SU-DHL-6 (cell line): Measurements from ENCODE around the gene FAM184A.

ENCODE experiments used
- H2AFZ ChIP-seq: fragments of 200-600 bp; sonication (generic); 2 replicates; pipeline ENCODE4 v1.6.1; 2014; ENCODE audit warnings: low read depth, mild to moderate bottlenecking, moderate library complexity, mixed read lengths, antibody characterized with exemption, low read length; ENCODE audit not compliant: severe bottlenecking
- H3F3A ChIP-seq: fragments of 200-600 bp; shearing (Covaris generic); 2 replicates; pipeline ENCODE4 v1.6.0; 2016; ENCODE audit warnings: antibody characterized with exemption, mild to moderate bottlenecking; ENCODE audit not compliant: insufficient read depth
- H3K27ac ChIP-seq: fragments of 200-600 bp; sonication (generic); 2 replicates; pipeline ENCODE4 v1.5.1; 2016; ENCODE audit warnings: low read depth, mild to moderate bottlenecking, low read length, moderate library complexity, mixed read lengths
- H3K27me3 ChIP-seq: fragments of 200-600 bp; sonication (generic), shearing (Covaris generic); 2 replicates; pipeline ENCODE4 v1.6.0; 2014; ENCODE audit warnings: mild to moderate bottlenecking, low read length
- H3K36me3 ChIP-seq: fragments of 200-600 bp; sonication (generic); 2 replicates; pipeline ENCODE4 v1.6.1; 2014; ENCODE audit warnings: mild to moderate bottlenecking, low read length, mixed read lengths
- H3K4me2 ChIP-seq: fragments of 300-600, 200-600 bp; shearing (Covaris generic), sonication (generic); 2 replicates; pipeline ENCODE4 v1.6.0; 2014; ENCODE audit warnings: low read length, low read depth, mild to moderate bottlenecking; ENCODE audit not compliant: poor library complexity, severe bottlenecking
- H3K4me3 ChIP-seq: fragments of 200-600 bp; sonication (generic); 2 replicates; pipeline ENCODE4 v1.5.1; 2014; ENCODE audit warnings: antibody characterized with exemption, low read length, mild to moderate bottlenecking, mixed read lengths; ENCODE audit not compliant: insufficient read depth, poor library complexity, severe bottlenecking
- H3K79me2 ChIP-seq: fragments of 200-600 bp; sonication (generic); 2 replicates; pipeline ENCODE4 v1.6.1; 2014; ENCODE audit warnings: mild to moderate bottlenecking, low read length, moderate library complexity; ENCODE audit not compliant: insufficient read depth
- H3K9ac ChIP-seq: fragments of 200-600 bp; sonication (generic); 2 replicates; pipeline ENCODE4 v1.7.0; 2014; ENCODE audit warnings: mild to moderate bottlenecking, low read length
- H3K9me2 ChIP-seq: fragments of 200-600 bp; sonication (generic); replicated peaks from 2 replicates; pipeline ENCODE4 v1.6.1; 2014; ENCODE audit warnings: low read length; ENCODE audit not compliant: insufficient read depth
- H3K9me3 ChIP-seq: fragments of 200-600 bp; sonication (generic); 2 replicates; pipeline ENCODE4 v1.6.1; 2014; ENCODE audit warnings: low read length, mixed read lengths; ENCODE audit not compliant: insufficient read depth
- H4K20me1 ChIP-seq: fragments of 200-600 bp; sonication (generic); 2 replicates; pipeline ENCODE4 v1.6.1; 2014; ENCODE audit warnings: low read depth, mild to moderate bottlenecking, antibody characterized with exemption, low read length, moderate library complexity, mixed read lengths
- CTCF ChIP-seq: fragments of 200-600 bp; sonication (generic); IDR thresholded peaks from one replicate; pipeline ENCODE4 v1.5.1; 2017; ENCODE audit warnings: antibody characterized with exemption, mild to moderate bottlenecking, low read length, moderate library complexity; ENCODE audit not compliant: insufficient read depth, poor library complexity, severe bottlenecking
- EZH2phosphoT487 ChIP-seq: fragments of 200-600 bp; sonication (generic), shearing (Covaris generic); conservative IDR thresholded peaks from 2 replicates; pipeline ENCODE4 v1.6.1; 2018; ENCODE audit warnings: mild to moderate bottlenecking, antibody characterized with exemption, low read length, moderate library complexity, mixed read lengths

Gene FAM184A

DNA sequence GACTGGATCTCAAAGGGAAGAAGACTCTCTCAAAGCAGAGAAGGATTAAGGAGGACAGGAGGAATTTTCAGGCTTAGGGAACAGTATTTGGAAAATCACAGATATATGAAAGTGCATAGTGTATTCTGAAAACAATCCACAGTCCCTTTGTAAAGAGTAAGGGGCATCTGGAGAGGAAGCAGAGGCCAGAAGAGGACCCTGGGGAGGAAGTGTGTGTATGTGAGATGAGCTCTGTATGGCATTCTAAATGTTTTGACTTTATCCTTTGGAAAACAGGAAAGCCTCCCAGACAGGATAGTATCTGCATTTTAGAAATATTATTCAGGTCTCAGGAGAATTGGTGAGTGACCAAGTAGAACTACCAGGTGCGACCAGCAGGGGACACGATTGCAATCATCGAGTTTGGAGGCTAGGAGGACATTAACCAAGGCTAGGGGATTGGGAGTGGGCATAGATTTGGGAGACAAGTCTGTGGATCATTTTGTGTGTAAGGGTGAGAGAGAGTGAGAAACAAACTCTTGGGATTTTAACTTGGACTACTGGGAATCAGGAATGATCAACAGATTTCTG is 38.3 kb upstream of the FAM184A start:
- H3K9ac ChIP-seq, result no peak overlapping the region
- TF ChIP-seq CTCF (no peak), EZH2phosphoT487 (no peak)
- no peaks in the 10 kb centered on the region for H3K9me2 ChIP-seq
- H3K27me3 ChIP-seq, result no peaks in the 10 kb centered on the region
- H3K4me3 ChIP-seq, result no peak overlapping the region
- H3K36me3 ChIP-seq, result no peaks in the 10 kb centered on the region
- H3K9me3 ChIP-seq, result no peaks in the 10 kb centered on the region
- H3K79me2 ChIP-seq, result no peaks in the 10 kb centered on the region
- no peak overlapping the region for H3K27ac ChIP-seq
- no peaks in the 10 kb centered on the region for H3F3A ChIP-seq
- no peak overlapping the region for H2AFZ ChIP-seq
- no peak overlapping the region for H3K4me2 ChIP-seq
- no peaks in the 10 kb centered on the region for H4K20me1 ChIP-seq

DNA sequence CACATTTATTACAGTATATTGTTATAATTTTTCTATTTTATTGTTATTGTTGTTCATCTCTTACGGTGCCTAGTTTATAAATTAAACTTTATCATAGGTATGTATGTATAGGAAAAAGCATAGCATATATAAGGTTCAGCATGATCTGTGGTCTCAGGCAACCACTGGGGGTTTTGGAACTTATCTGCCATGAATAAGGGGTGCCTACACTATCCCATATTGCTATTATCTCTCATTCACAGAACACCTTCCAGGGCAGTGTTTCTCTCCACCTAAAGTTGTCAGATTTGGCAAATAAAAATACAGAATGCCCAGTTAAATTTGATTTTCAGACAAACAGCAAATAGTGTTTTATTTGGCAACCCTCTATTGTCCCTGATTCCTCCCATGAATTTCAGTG is 35.5 kb upstream of the FAM184A start:
- Histone ChIP-seq H3K27me3 (no peaks in the 10 kb centered on the region), H3K9me2 (no peaks in the 10 kb centered on the region), H3K4me3 (no peak overlapping the region), H3K36me3 (no peaks in the 10 kb centered on the region), H3K9ac (no peak overlapping the region), H3K4me2 (no peak overlapping the region), H3F3A (no peaks in the 10 kb centered on the region), H2AFZ (no peak overlapping the region), H4K20me1 (no peaks in the 10 kb centered on the region), H3K9me3 (no peaks in the 10 kb centered on the region), H3K79me2 (no peaks in the 10 kb centered on the region), H3K27ac (no peak overlapping the region)
- TF ChIP-seq EZH2phosphoT487, result no peak
- no peak for TF ChIP-seq CTCF

DNA sequence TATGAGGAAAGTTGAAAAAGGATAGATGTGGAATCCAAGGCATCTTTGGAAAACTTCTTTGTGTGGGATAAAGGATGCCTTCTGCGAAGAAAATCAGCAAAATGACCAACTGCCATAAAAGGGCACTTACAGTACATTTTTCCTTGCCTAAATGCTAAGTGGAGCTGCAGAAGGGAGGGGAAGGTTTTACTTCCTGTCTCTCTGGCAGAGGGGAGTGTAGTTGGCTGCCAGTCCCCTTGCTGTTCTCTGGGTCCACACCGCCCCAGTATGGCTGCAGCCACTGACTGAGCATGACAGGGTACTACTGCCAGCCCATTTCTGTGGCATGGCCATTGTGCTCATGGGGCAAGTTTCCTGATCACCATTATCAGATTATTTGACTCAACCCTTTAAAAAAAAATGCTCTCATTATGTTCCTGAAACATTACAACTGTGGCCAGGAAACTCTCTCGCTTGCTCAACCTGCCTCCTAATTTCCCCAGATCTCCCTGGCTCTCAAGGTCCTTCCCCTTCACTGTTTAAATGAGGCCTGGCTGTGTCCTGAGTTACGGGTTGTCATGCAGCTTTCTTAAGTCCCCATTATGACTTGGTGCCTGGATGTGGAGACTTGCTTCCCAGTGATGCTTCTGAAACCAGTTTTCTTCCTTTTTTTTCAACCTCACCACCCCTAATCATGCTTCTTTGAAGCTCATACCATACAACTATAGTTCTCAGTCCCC is 34.5 kb upstream of the FAM184A start:
- Histone ChIP-seq H3K36me3 (no peaks in the 10 kb centered on the region), H2AFZ (no peak overlapping the region), H3K4me2 (no peak overlapping the region)

More for the DNA sequence above, 34.5 kb upstream of the FAM184A start:
- Histone ChIP-seq H3K27me3 (no peaks in the 10 kb centered on the region), H3K9me2 (no peaks in the 10 kb centered on the region), H3F3A (no peaks in the 10 kb centered on the region), H3K4me3 (no peak overlapping the region), H3K27ac (no peak overlapping the region), H4K20me1 (no peaks in the 10 kb centered on the region), H3K79me2 (no peaks in the 10 kb centered on the region), H3K9me3 (no peaks in the 10 kb centered on the region), H3K9ac (no peak overlapping the region)
- TF ChIP-seq CTCF (no peak), EZH2phosphoT487 (no peak)
